Stimulated activated CD4-positive, alpha-beta T cell treated with anti-CD3 and anti-CD28 coated beads, Interleukin-1b, Interleukin-23, amount 100 ng/mL, for 4 hours (primary cell): Measurements from ENCODE around the gene FGF19.

Experiments
- DNase-seq, 2 donors: peaks; one replicate each; pipeline ENCODE4 v3.0.0-alpha.2; 2020; ENCODE audit warnings: low read depth in 2 of 2

Gene FGF19

DNA sequence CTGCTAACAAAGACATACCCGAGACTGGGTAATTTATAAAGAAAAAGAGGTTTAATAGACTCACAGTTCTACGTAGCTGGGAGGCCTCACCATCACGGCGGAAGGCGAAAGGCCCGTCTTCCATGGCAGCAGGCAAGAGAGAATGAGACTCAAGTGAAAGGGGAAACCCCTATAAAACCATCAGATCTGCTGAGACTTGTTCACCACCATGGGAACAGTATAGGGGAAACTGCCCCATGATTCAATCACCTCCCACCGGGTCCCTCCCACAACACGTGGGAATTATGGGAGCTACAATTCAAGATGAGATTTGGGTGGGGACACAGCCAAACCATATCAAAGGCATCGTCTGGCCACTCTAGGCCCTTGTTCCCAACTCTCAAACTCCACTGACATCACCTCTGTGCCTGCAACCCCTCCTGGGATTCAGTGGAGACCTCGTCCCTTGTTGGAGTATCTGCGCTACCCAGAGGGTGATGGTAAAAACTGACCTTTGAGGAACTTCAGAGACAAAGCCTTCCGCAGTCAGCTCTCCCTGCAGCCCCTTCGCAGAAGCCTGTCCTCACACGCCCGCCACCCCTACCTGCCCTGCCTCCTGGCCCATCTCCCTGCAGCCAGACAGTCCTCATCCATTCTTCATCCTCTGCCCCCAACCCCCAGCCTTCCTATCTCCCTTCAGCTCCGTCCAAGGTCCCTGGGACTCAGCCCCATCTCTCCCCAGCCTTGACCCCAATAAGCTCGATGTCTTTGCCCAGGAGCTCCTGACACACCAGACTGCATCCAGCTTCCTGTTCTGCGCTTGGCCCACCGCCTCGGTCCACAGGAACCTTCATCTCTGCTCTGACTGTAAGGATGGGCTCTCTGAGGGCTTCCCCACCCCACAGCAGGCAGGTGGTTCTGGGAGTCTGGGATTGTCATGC is 47.0 kb downstream of the FGF19 start:
- DNase-seq = no peak

DNA sequence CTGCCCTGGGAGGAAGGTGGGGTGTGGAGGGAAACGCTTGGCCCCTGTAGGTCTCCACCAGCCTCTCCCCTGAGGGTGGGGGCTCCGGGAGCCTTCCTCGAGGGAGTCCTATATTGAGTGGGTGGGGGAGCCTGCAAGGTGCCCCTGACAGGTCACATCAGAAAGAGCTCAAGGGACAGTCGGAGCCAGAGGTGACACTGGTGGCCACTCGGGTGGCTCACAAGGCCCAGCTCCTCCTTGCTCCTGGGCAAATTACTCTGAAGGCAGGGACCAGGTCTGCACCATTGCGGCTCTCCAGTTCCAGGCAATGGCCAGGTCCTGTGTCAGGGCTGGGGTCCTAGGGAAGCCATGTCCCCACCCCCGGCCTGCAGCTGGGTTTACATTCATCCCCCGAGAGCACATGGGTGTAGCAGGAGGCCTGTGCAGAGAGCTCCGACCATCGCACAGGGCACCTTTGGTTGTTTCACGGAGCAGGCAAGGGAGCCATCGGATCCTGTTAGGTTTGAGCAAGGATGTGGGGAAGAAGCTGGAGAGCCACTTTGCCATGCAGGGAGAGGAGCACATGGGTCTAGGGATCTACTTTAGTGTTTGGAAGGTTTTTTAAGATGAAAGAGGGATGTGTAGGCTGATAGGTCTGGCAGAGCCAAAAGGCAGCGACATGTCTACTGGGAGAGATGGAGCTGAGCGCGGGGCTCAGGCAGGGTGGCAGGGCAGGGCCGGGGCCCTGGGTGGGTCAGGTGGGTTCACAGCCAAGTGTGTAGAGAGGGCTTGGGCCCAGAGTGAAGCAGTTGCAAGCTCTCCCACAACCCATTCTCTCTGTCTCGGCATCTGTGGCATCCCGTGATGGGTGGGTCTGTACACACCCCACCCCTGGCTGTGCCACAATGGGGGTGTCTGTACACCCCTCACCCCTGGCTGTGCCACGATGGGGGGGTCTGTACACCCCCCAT is 48.1 kb downstream of the FGF19 start:
- no peak for DNase-seq

- no peak for DNase-seq
These were observed 49.0 kb downstream of the FGF19 start for GRCh38 chr11:69654660-69655478.

GRCh38 chr11:69654001-69654659 is 49.7 kb downstream of the FGF19 start:
- no peak for DNase-seq

DNA sequence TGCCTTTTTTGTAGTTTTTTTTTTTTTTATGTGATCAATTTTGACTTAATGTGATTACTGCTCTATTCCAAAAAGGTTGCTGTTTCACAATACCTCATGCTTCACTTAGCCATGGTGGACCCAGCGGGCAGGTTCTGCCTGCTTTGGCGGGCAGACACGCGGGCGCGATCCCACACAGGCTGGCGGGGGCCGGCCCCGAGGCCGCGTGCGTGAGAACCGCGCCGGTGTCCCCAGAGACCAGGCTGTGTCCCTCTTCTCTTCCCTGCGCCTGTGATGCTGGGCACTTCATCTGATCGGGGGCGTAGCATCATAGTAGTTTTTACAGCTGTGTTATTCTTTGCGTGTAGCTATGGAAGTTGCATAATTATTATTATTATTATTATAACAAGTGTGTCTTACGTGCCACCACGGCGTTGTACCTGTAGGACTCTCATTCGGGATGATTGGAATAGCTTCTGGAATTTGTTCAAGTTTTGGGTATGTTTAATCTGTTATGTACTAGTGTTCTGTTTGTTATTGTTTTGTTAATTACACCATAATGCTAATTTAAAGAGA is 50.3 kb downstream of the FGF19 start:
- no peak for DNase-seq

- no peak for DNase-seq
These were observed 50.8 kb downstream of the FGF19 start for GRCh38 chr11:69652999-69653398.

GRCh38 chr11:69651834-69652620 is 51.8 kb downstream of the FGF19 start:
- DNase-seq = no peak

DNA sequence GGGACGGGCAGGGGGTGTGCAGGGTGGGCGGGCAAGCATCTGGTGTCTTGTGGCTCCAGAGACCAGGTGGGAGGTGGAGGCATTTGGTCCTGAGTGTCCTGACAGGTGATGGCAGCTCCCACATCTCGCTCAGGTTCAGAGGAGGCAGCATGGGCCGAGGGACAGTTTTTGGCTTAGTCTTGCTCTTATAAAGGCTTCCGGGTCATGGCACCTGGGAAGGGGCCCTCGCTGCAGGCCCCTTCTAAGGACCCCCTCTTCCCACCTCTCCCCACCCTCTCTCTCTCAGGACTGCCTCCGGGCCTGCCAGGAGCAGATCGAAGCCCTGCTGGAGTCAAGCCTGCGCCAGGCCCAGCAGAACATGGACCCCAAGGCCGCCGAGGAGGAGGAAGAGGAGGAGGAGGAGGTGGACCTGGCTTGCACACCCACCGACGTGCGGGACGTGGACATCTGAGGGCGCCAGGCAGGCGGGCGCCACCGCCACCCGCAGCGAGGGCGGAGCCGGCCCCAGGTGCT is 52.9 kb downstream of the FGF19 start:
- DNase-seq = no peak

- no peak for DNase-seq
These were observed 53.6 kb downstream of the FGF19 start for GRCh38 chr11:69650081-69650831.

DNA sequence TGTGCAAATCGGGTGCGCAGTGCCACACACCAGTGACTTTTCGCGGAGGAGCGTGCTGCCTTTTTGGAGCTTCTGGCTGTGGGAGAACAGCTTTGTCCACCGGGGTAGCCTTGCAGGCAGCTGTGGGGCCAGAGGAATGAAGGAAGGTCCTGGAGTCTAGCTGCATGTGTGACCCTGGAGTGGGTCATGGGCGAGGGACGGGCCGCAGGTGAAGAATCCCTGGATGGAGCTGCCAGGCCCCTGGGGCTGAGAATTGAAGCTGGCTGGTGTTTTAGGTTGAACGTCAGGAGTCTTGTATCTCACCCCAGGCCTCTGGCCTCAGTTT is 54.3 kb downstream of the FGF19 start:
- no peak for DNase-seq

DNA sequence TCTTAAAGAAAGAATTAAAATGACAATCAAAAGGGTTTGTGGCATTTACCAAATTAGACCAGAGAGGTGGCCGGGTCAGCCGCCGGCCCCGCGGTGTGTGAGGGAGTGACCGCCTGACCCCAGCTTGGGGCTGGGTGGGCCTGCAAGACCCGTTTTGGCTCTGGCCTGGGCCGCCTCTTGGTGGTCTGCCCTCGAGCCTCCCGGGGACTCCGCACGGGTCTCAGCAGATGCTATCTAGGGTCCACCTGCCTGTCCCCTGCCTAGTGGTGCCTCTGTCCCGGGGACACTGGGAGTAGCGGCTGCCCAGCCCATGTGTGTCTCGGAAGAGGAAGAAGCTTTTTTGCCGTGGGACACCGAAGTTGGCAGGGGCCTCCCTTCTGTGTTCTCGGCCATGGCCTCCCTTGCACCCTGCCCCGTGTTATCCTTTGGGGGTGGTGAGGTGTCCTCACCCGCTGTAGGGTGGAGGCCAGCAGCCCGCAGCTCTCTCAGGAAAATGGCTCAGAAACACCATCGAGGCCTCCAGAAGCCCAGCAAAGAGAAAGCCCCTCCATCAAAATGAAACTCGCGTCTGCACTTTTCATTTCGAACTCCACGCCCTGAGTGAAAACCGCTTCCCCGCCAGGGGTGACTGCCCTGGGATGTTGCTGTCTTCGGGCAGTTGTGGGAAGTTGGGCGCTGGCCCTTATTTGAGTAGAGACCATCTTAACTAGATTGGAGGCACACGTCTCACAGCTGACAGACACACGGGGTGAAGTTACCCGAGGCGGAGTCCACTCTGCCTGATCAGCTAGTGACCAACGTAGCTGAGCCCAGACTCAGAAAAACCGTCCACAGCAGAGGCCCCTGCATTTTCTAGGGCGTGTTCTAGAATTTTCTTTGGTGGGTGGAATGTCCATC is 54.9 kb downstream of the FGF19 start:
- no peak for DNase-seq
